A549 (cell line): Measurements from ENCODE around the gene SLC12A9.

ENCODE experiments used
- BCL3 ChIP-seq: fragments of >200 bp; sonication (Bioruptor Twin); formaldehyde crosslinking; IDR thresholded peaks from 3 replicates; pipeline ENCODE4 v1.6.1; 2016
- CBX2 ChIP-seq: fragments of 200-600 bp; sonication (generic); IDR thresholded peaks from 2 replicates; pipeline ENCODE4 v1.6.1; 2016; ENCODE audit warnings: low read depth, mild to moderate bottlenecking, borderline replicate concordance
- CBX8 ChIP-seq: fragments of 200-600 bp; sonication (generic); IDR thresholded peaks from 2 replicates; pipeline ENCODE4 v1.6.1; 2016
- CHD2 ChIP-seq: fragments of 150-350 bp; IDR thresholded peaks from 2 replicates; pipeline ENCODE4 v1.6.1; 2014; ENCODE audit warnings: low read length; ENCODE audit not compliant: partially characterized antibody
- CTCF ChIP-seq: fragments of >200 bp; sonication (Bioruptor Twin); formaldehyde crosslinking; IDR thresholded peaks from 3 replicates; pipeline ENCODE4 v1.5.1; 2016
- ELK1 ChIP-seq: fragments of 150-350 bp; IDR thresholded peaks from 2 replicates; pipeline ENCODE4 v1.6.1; 2014; ENCODE audit warnings: low read depth, mild to moderate bottlenecking, low read length
- EP300 ChIP-seq, 2 experiments: fragments of >200 bp; sonication (Bioruptor Twin); formaldehyde crosslinking; IDR thresholded peaks; 2 replicates in 1 of 2; 3 replicates in 1 of 2; pipeline ENCODE4 v1.6.1; 2016 to 2017
- ESRRA ChIP-seq: fragments of 150-350 bp; IDR thresholded peaks from 2 replicates; pipeline ENCODE4 v1.6.1; 2014; ENCODE audit warnings: mild to moderate bottlenecking, low read length, borderline replicate concordance
- NFE2L2 ChIP-seq: fragments of 150-350 bp; conservative IDR thresholded peaks from 2 replicates; pipeline ENCODE4 v1.6.1; 2014; ENCODE audit warnings: low read length
- POLR2A ChIP-seq: IDR thresholded peaks from 2 replicates; pipeline ENCODE4 v1.6.1; 2012; ENCODE audit warnings: mild to moderate bottlenecking, low read length
- RCOR1 ChIP-seq: fragments of 150-350 bp; IDR thresholded peaks from 2 replicates; pipeline ENCODE4 v1.6.1; 2014; ENCODE audit warnings: antibody characterized with exemption, low read length, low read depth
- RFX5 ChIP-seq: fragments of 450-650 bp; IDR thresholded peaks from 2 replicates; pipeline ENCODE4 v1.7.1; 2014; ENCODE audit warnings: antibody characterized with exemption, mild to moderate bottlenecking, moderate library complexity
- SMC3 ChIP-seq: fragments of >200 bp; sonication (Bioruptor Twin); formaldehyde crosslinking; IDR thresholded peaks from 3 replicates; pipeline ENCODE4 v1.6.1; 2018; ENCODE audit warnings: inconsistent platforms
- ZFP36 ChIP-seq: fragments of 450-650 bp; IDR thresholded peaks from 2 replicates; pipeline ENCODE4 v1.6.1; 2014; ENCODE audit warnings: borderline replicate concordance; ENCODE audit not compliant: partially characterized antibody

GRCh38 chr7:100887516-100888290 lies 35.2 kb downstream of the SLC12A9 start:
- TF ChIP-seq CTCF = no peak
- no peak for TF ChIP-seq CHD2
- no peak for TF ChIP-seq ZFP36
- no peak for TF ChIP-seq RCOR1
- TF ChIP-seq POLR2A = no peak; the same call in 1 of the 2 replicates
- TF ChIP-seq NFE2L2 = no peak
- TF ChIP-seq ELK1 = no peak
- no peak for TF ChIP-seq ESRRA
- no peak for TF ChIP-seq EP300 (IDR thresholded peaks at IDR 0.05)
- TF ChIP-seq RFX5 = no peak
- TF ChIP-seq SMC3 = no peak
- no peak for TF ChIP-seq CBX8
- no peak for TF ChIP-seq BCL3
- no peak for TF ChIP-seq CBX2
